Lower leg skin (tissue), 4 donors: ENCODE measurements around the gene ADGRF5. TPM values are rescaled to one million over a fixed set of nuclear protein-coding genes. Genes with fewer than 3 reads are reported as not detected.
A peak's percentile ranks its signal among the peaks of the same experiment; 100 is the strongest.

Source experiments
- DNase-seq, 2 donors: peaks; one replicate each; pipeline ENCODE4 v3.0.0-alpha.2; 2019; ENCODE audit warnings: low spot score in 2 of 2
- H3K4me3 ChIP-seq: fragments of 200-600 bp; sonication (generic); 2 replicates; pipeline ENCODE4 v1.5.1; 2017; ENCODE audit warnings: mild to moderate bottlenecking, low read depth; ENCODE audit not compliant: poor library complexity, severe bottlenecking
- POLR2A ChIP-seq, 2 donors: fragments of 450-650 bp; IDR thresholded peaks; one replicate each; pipeline ENCODE4 v1.6.1; 2016 to 2017; ENCODE audit warnings: antibody characterized with exemption in 2 of 2, mild to moderate bottlenecking in 1 of 2, moderate library complexity in 1 of 2
- WGBS, 2 donors: methylation state at CpG; one replicate each; pipeline ENCODE4 v1.1.5; 2018; 5-methylcytosine and 5-hydroxymethylcytosine counted together
- intact Hi-C: fragments of 100-400 bp; cut with DNase I; formaldehyde crosslinking; loops from one replicate; pipeline ENCODE4 v1.15.0; 2023; ENCODE audit warnings: low total_unique reads
- total RNA-seq, 4 donors: library from RNA; depleted of rRNA; stranded (reverse); fragments of >200 nt; gene quantifications; one replicate each; pipeline ENCODE4 v1.1.0, GENCODE V29; 2016
- TF ChIP-seq, protein P1 (sequence below), 3 donors: fragments of 450-650 bp; IDR thresholded peaks; one replicate each; pipeline ENCODE4 v1.5.1; 2016; ENCODE audit warnings: antibody characterized with exemption in 3 of 3, mild to moderate bottlenecking in 3 of 3, moderate library complexity in 2 of 3

The ADGRF5 gene
- total RNA-seq, 4 donors from 2014 or later = 3.4 to 14.3 (median 7.4) TPM

DNA sequence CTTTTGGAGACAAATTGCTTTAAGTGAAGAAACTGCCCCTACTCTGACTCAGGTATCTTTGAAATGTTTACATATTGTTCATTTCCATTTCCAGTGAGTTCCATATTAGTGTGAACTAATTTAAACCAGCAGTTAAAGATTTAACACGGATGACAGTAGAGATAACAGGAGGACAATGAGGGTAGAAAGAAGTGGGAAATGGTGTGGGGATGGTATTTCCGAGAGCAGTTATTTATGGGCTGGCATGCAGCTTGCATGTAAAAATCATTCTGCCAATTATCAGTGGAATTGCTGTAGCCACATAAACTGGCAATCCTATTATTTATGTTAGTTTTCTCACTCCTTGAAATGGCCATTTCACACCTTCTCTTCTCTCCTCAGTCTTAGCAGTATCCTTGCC, 8.6 kb upstream of the ADGRF5 start:
- TF ChIP-seq, protein P1, sequence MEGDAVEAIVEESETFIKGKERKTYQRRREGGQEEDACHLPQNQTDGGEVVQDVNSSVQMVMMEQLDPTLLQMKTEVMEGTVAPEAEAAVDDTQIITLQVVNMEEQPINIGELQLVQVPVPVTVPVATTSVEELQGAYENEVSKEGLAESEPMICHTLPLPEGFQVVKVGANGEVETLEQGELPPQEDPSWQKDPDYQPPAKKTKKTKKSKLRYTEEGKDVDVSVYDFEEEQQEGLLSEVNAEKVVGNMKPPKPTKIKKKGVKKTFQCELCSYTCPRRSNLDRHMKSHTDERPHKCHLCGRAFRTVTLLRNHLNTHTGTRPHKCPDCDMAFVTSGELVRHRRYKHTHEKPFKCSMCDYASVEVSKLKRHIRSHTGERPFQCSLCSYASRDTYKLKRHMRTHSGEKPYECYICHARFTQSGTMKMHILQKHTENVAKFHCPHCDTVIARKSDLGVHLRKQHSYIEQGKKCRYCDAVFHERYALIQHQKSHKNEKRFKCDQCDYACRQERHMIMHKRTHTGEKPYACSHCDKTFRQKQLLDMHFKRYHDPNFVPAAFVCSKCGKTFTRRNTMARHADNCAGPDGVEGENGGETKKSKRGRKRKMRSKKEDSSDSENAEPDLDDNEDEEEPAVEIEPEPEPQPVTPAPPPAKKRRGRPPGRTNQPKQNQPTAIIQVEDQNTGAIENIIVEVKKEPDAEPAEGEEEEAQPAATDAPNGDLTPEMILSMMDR (IDR thresholded peaks at IDR 0.05) = no peak
- no peak for TF ChIP-seq POLR2A (IDR thresholded peaks at IDR 0.05)
- 53 to 74% methylated on average over 2 of the region's 2 CpGs for WGBS, 2 donors
- H3K4me3 ChIP-seq = no peak overlapping the region
- DNase-seq = no peak
- intact Hi-C loops = no loop called here

DNA sequence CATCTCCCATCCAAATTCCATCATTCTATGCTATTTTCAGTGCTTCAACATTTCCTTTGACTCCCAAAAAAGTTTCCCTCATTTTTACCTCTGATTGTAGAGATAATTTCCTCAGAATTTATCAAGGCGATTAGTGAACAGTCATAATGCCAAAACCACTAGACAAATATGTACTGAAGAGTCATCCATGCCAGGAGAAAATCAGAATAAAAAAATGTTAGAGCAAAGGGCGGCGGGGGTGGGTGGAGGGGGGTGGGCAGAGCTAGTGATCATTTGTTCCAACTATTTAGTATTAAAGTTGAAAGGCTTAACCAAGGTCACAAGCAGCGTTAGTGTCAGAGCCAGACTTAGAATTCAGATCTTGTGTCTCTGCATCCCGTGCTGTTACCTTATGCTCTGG, 5.3 kb upstream of the ADGRF5 start:
- intact Hi-C loops = loop anchor here (5.0 kb wide), 1 partner anchor 1545 kb away; no protein-coding TSS in a partner anchor
- TF ChIP-seq, protein P1 (IDR thresholded peaks at IDR 0.05) = no peak
- TF ChIP-seq POLR2A (IDR thresholded peaks at IDR 0.05) = no peak
- H3K4me3 ChIP-seq = no peak overlapping the region
- no peak for DNase-seq
- WGBS, 2 donors = 73 to 80% methylated on average over 5 of the region's 5 CpGs

DNA sequence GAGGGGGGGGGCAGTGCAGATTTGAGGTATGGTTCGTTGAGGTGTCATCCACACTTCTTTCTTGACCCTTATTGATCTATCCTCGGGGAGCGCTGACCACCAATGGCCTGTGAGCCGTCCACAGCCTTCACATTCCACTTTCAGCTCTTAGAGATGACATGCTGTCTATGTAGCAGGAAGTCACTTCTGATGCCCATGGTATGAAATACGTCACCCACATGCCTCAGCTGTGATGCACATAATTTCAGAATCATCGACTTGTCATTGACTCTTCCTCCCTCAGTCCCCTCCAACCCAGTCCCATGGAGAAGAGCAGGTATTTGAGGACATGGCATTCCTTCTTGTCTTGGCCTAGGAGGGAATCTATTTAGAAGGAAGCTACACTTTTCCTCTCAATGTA, 4.7 kb upstream of the ADGRF5 start:
- intact Hi-C loops = loop anchor here (5.0 kb wide), 1 partner anchor 1546 kb away; no protein-coding TSS in a partner anchor
- no peak for TF ChIP-seq POLR2A (IDR thresholded peaks at IDR 0.05)
- TF ChIP-seq, protein P1 (IDR thresholded peaks at IDR 0.05) = no peak
- no peak for DNase-seq
- WGBS, 2 donors = 81 to 90% methylated on average over 6 of the region's 6 CpGs
- no peak overlapping the region for H3K4me3 ChIP-seq

DNA sequence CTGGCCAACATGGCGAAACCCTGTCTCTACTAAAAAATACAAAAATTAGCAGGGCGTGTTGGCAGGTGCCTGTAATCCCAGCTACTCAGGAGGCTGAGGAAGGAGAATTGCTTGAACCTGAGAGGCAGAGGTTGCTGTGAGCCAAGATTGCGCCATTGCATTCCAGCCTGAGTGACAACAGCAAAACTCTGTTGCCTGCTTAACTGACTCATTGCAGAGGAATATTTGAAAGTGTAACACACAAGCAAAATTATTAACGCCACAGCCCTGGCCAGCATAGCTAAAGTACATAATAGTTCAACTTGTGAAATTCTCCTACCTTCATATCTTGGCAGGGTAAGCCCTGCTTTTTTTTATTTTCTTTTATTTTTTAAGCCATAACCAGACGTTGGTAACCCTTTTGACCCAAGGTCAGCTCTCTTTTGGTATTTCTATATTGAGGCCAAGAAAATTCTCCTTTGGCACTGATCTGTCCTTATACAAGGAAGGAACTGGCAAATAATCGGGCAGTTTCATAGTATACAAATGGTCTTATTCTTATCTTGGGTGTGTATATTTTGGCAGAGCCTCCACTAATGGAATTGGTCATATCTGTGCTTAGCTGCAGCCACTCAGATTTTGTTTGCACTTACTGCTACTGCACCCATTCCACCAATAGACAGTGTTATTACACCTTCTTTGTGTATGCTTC, 4.0 kb upstream of the ADGRF5 start:
- peak in 1 of 2 donors; percentile 21 for DNase-seq
- 64 to 66% methylated on average over 6 of the region's 6 CpGs for WGBS, 2 donors
- intact Hi-C loops = loop anchor here (5.0 kb wide), 1 partner anchor 1547 kb away; no protein-coding TSS in a partner anchor
- H3K4me3 ChIP-seq = no peak overlapping the region
- TF ChIP-seq, protein P1 (IDR thresholded peaks at IDR 0.05) = no peak
- no peak for TF ChIP-seq POLR2A (IDR thresholded peaks at IDR 0.05)

DNA sequence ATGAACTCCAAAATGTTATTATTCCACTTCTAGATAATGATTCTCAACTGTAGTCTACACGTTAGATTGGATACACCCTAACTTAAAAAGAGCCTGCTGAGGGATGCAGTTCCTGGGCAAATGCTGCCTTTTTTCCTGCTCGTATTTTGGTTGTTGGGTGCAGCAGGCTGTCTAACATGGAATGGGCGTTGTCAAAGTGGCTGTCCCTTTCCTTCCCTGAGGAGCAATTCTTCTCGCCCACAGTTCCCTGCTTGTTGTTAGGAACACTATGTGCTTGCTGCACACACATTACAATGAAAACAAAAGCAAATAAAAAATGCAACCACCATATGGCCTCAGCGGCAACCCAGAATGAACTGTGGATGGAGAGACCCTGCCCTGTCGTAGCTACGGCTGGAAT, 1.7 kb upstream of the ADGRF5 start:
- intact Hi-C loops = no loop called here
- TF ChIP-seq POLR2A (IDR thresholded peaks at IDR 0.05) = no peak
- TF ChIP-seq, protein P1 (IDR thresholded peaks at IDR 0.05) = no peak

More for the DNA sequence above, 1.7 kb upstream of the ADGRF5 start:
- peak in 1 of 2 donors; percentile 31 for DNase-seq
- no peak overlapping the region for H3K4me3 ChIP-seq
- 62 to 74% methylated on average over 7 of the region's 7 CpGs for WGBS, 2 donors
